Measurements from ENCODE around the gene DUSP3.
A peak's percentile ranks its signal among the peaks of the same experiment; 100 is the strongest.

The DUSP3 gene

DNA sequence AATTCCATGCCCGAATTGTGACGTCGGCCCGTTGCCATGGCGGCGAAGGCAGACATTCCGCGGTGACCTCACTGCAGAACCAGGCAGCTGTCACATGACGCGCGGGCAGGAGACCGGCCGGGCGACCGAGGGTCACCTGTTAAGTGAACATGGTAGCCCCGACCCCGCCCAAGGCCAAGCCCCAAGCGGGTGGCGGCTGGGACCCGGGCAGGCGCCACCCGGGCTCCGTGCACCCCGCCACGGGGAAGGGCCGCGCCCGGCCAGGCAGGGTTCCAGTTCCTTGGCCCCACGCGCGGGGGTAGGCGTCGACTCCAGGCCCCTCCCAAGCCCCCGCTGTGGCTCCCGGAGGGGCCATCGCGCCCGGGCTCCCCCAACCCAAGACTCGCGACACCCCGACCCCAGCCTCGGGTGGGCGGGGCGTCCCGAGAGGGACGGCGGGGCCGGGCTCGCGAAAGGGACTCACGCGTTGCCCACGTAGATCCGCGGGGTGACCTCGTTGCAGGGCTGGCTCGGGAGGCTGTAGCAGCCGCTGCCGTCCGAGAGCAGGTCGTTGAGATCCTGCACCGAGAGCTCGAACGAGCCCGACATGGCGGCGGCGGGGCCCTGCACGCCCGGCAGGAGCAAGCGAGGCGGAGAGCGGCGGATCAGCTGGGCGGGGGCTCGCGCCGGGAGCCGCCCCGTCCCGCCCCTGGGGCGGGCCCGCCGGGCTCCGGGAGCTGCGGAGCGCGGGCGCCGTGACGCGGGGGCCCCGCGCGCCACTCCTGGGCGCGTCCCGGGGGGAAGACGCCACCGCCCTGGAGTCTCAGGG lies at the start of gene DUSP3:
Gene DUSP3 (minus strand): TSS at position 641 of the 808 bp plus-strand sequence. CDS start 53 bp downstream, at position 588.
- Histone ChIP-seq H3K4me1 (ENCODE audit: control insufficient read depth, low read depth, low read length) (no peaks in the 10 kb centered on the region), H3K27ac (ENCODE audit: low read length) (peak within 1 kb of the TSS; percentile 66), H3K9ac (ENCODE audit: low read length) (peak within 1 kb of the TSS; percentile 81), H3K36me3 (ENCODE audit: control insufficient read depth, low read depth, low read length) (peaks cover 17% of the 10 kb centered on the region), H3K9me3 (ENCODE audit: control insufficient read depth, low read depth, low read length) (no peaks in the 10 kb centered on the region), H3K4me3 (ENCODE audit: low read length) (peak within 1 kb of the TSS; percentile 77), H3K27me3 (ENCODE audit: control insufficient read depth, insufficient read depth, low read length) (peaks cover 22% of the 10 kb centered on the region)

DNA sequence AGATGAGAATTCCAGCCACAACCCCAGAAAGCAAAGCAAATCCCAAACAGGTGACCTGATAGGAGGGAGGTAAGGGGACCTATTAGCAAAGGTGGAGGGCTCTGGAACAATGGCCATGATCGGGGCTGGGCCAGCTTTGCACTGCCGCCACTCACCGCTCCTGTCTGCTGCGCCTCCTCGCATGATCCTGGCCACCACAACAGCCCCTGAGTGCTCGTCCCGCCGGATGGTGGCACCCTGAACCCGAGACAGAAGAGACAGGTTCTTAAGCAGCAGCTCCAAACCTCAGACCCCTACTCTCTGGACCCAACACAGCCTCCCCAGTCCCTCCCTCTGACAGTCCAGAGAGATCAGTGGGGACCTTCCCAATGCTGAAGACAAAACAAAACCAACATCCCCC lies 48.8 kb upstream of the DUSP3 start:
- no peaks in the 10 kb centered on the region for H3K9me3 ChIP-seq (ENCODE audit: control insufficient read depth, low read depth, low read length)
- no peak overlapping the region for H3K9ac ChIP-seq (ENCODE audit: low read length)
- H3K4me3 ChIP-seq (ENCODE audit: low read length), result no peak overlapping the region
- H3K4me1 ChIP-seq (ENCODE audit: control insufficient read depth, low read depth, low read length), result peaks cover 6% of the 10 kb centered on the region
- no peak overlapping the region for H3K27ac ChIP-seq (ENCODE audit: low read length)
- H3K27me3 ChIP-seq (ENCODE audit: control insufficient read depth, insufficient read depth, low read length), result peaks cover 9% of the 10 kb centered on the region
- peaks cover 11% of the 10 kb centered on the region for H3K36me3 ChIP-seq (ENCODE audit: control insufficient read depth, low read depth, low read length)

DNA sequence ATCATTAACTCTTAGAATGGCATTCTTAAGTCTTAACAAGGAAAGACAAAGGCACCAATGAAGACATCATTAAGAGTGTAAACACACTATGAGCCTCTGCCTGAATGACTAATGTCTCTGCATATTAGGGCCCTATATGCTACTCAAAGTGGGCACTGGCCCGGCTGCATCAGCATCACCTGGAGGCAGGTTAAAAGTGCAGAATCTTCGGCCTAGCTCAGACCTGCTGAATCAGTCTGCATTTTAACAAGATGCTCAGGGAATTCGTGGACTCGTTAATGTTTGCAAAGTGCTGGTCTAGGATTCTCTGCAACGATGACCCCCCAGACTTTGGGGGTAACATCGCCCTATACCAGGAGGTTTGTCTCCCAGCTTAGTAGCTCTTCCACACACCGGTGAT lies 47.4 kb upstream of the DUSP3 start:
- no peak overlapping the region for H3K9ac ChIP-seq (ENCODE audit: low read length)
- H3K4me1 ChIP-seq (ENCODE audit: control insufficient read depth, low read depth, low read length), result no peaks in the 10 kb centered on the region
- H3K36me3 ChIP-seq (ENCODE audit: control insufficient read depth, low read depth, low read length), result peaks cover 9% of the 10 kb centered on the region
- H3K27me3 ChIP-seq (ENCODE audit: control insufficient read depth, insufficient read depth, low read length), result no peaks in the 10 kb centered on the region
- no peak overlapping the region for H3K4me3 ChIP-seq (ENCODE audit: low read length)
- no peaks in the 10 kb centered on the region for H3K9me3 ChIP-seq (ENCODE audit: control insufficient read depth, low read depth, low read length)
- no peak overlapping the region for H3K27ac ChIP-seq (ENCODE audit: low read length)

DNA sequence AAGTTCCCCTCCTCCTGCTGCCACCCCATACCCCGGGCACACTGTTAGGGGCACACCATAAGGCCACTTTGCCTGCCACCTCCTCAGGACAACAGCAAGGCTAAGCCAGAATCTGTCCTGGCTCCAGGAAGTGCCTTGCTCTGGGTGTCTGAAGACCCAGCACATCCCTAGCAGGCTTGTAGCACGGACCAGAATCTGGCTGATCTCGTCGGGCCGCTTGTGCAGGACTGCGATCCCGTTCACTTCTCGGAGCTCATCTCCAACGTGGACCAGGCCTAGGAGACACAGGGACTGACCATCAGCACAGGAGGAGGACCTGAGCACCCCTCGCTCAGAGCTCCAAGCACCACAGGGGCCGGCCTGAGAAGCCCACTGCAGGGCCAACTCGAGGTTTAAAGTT lies 46.8 kb upstream of the DUSP3 start:
- H3K36me3 ChIP-seq (ENCODE audit: control insufficient read depth, low read depth, low read length), result peaks cover 5% of the 10 kb centered on the region
- H3K4me1 ChIP-seq (ENCODE audit: control insufficient read depth, low read depth, low read length), result no peaks in the 10 kb centered on the region
- H3K9me3 ChIP-seq (ENCODE audit: control insufficient read depth, low read depth, low read length), result no peaks in the 10 kb centered on the region
- no peaks in the 10 kb centered on the region for H3K27me3 ChIP-seq (ENCODE audit: control insufficient read depth, insufficient read depth, low read length)
- no peak overlapping the region for H3K4me3 ChIP-seq (ENCODE audit: low read length)
- H3K9ac ChIP-seq (ENCODE audit: low read length), result no peak overlapping the region
- H3K27ac ChIP-seq (ENCODE audit: low read length), result no peak overlapping the region

DNA sequence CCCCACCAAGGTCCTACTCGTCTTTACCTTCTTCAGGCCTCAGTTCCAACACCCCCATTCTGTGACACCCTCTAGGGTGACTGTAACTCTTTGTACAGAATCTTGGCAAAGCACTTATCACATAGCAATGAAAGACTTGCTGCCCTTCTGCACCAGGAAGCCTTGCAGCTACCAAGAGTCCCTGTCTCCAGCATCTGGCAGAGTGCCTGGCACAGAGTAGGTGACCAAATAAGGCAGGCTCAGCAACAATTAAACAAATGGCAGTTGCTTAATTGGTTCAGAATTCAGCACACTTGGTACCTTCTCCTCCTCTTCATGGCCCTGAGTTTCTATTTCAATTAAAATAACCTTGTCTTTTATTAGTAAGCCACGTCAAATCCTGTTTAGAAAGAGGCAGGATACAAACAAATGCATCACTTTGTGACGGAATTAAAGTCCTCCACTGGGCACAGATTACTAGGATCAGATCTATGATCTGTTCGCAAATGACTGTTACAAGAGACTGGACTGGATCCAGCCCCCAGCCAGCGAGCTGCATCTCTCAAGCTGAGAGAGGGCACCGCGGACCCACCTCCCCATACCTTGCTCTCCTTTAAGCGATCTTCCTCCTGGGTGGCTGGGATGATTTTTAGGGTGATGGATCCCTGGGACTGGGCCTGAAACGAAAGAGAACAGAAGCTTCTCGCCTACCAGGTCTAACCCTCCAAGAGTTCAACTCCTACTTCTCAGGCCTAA lies 44.7 kb upstream of the DUSP3 start:
- peaks cover 2% of the 10 kb centered on the region for H3K36me3 ChIP-seq (ENCODE audit: control insufficient read depth, low read depth, low read length)
- no peaks in the 10 kb centered on the region for H3K4me1 ChIP-seq (ENCODE audit: control insufficient read depth, low read depth, low read length)
- no peak overlapping the region for H3K9ac ChIP-seq (ENCODE audit: low read length)
- H3K9me3 ChIP-seq (ENCODE audit: control insufficient read depth, low read depth, low read length), result no peaks in the 10 kb centered on the region
- no peaks in the 10 kb centered on the region for H3K27me3 ChIP-seq (ENCODE audit: control insufficient read depth, insufficient read depth, low read length)
- no peak overlapping the region for H3K4me3 ChIP-seq (ENCODE audit: low read length)
- no peak overlapping the region for H3K27ac ChIP-seq (ENCODE audit: low read length)

DNA sequence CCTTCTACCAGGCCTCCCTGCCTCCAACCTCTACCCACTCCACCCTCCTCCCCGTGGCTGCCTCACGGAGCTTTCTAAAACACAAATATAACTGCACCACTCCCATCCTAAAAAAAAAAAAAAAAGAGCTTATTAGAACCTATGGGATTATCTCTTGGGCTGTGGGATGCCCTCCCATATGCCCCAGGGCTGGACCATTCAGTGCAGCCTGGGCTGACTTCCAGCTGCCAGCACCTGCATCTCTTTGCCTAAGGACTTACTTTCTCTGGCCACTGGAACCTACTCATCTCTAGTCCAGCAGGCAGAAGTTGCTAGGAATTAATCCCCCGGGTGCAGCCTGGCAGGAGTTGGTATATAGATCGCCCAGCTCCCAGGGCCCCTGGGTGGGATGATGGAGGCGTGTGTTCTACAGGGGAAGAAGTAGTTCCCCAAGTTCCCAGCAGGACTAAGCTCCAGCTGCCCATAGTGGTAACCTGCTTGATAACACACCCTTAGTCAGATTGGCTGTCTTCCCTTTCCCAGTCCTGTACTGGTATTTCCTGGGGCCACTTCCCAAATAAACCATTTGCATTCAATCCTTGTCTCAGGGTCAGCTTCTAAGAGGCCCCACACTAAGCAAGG lies 43.9 kb upstream of the DUSP3 start:
- Histone ChIP-seq H3K36me3 (ENCODE audit: control insufficient read depth, low read depth, low read length) (peaks cover 2% of the 10 kb centered on the region), H3K4me1 (ENCODE audit: control insufficient read depth, low read depth, low read length) (no peaks in the 10 kb centered on the region), H3K27ac (ENCODE audit: low read length) (no peak overlapping the region), H3K9ac (ENCODE audit: low read length) (no peak overlapping the region), H3K9me3 (ENCODE audit: control insufficient read depth, low read depth, low read length) (no peaks in the 10 kb centered on the region), H3K4me3 (ENCODE audit: low read length) (no peak overlapping the region), H3K27me3 (ENCODE audit: control insufficient read depth, insufficient read depth, low read length) (no peaks in the 10 kb centered on the region)

DNA sequence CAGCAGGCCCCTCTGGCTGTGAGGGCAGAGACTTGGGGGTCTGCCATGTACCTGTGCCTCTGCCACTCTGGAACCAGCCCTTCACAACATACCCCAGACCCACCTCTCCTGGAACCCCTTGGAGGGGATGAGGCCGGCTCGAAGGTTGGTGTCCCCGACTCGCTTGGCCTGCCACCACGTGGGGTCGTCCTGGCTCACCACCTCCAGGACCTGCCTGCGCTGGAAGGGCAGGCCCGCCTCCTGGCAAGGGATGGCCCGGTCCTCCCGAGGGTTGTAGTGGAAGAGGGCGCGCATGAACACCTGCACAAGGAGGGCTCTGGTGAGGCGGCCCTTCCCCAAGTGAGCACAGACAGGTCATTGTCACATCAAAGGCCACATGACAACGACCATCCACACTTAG lies 42.0 kb upstream of the DUSP3 start:
- H3K36me3 ChIP-seq (ENCODE audit: control insufficient read depth, low read depth, low read length), result no peaks in the 10 kb centered on the region

DNA sequence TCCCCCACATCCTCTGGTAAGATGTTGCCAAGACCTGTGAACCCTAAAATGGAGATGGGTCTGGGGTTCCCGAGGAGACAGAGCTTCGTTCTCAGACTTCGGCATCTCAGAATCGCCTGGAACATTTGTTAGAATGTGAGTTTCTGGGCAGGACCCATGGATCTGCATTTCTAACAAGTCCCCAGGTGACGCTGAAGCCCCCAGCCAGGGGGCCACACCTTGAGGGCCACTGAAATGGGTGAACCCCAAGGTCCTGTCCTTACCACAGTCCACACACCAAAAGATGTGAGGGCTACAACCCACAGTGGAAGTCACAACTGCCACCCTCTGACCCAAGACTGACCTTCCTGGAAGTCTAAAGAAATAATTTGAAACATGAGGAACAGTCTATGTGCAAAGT lies 40.2 kb upstream of the DUSP3 start:
- no peaks in the 10 kb centered on the region for H3K4me1 ChIP-seq (ENCODE audit: control insufficient read depth, low read depth, low read length)
- no peak overlapping the region for H3K9ac ChIP-seq (ENCODE audit: low read length)
- no peaks in the 10 kb centered on the region for H3K9me3 ChIP-seq (ENCODE audit: control insufficient read depth, low read depth, low read length)
- H3K36me3 ChIP-seq (ENCODE audit: control insufficient read depth, low read depth, low read length), result no peaks in the 10 kb centered on the region
- no peak overlapping the region for H3K27ac ChIP-seq (ENCODE audit: low read length)
- no peak overlapping the region for H3K4me3 ChIP-seq (ENCODE audit: low read length)
- no peaks in the 10 kb centered on the region for H3K27me3 ChIP-seq (ENCODE audit: control insufficient read depth, insufficient read depth, low read length)

More for the DNA sequence above, 42.0 kb upstream of the DUSP3 start:
- no peaks in the 10 kb centered on the region for H3K27me3 ChIP-seq (ENCODE audit: control insufficient read depth, insufficient read depth, low read length)
- no peak overlapping the region for H3K27ac ChIP-seq (ENCODE audit: low read length)
- H3K9me3 ChIP-seq (ENCODE audit: control insufficient read depth, low read depth, low read length), result no peaks in the 10 kb centered on the region
- H3K4me3 ChIP-seq (ENCODE audit: low read length), result no peak overlapping the region
- H3K4me1 ChIP-seq (ENCODE audit: control insufficient read depth, low read depth, low read length), result no peaks in the 10 kb centered on the region
- H3K9ac ChIP-seq (ENCODE audit: low read length), result no peak overlapping the region

DNA sequence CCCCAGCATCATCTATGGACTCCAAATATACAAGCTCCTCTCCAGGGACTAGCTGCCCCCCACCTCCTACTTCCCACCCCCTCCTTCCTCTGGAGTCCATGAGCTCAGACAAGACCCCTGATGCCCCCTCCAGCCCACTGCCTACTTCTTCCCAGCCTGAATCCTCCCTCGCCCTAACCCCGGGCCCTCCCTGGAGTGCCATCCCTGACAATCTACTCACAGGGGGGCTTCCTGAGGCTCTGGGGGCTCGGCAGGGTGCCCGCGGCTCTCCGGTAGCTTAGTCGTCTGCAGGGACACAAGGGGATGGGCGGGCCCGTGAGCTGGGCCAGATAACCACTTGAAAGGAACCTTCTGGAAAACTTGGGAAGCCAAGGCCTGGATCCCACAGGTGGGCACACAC lies 39.0 kb upstream of the DUSP3 start:
- no peaks in the 10 kb centered on the region for H3K27me3 ChIP-seq (ENCODE audit: control insufficient read depth, insufficient read depth, low read length)
- H3K9me3 ChIP-seq (ENCODE audit: control insufficient read depth, low read depth, low read length), result no peaks in the 10 kb centered on the region
- no peak overlapping the region for H3K4me3 ChIP-seq (ENCODE audit: low read length)
- H3K4me1 ChIP-seq (ENCODE audit: control insufficient read depth, low read depth, low read length), result no peaks in the 10 kb centered on the region
- no peaks in the 10 kb centered on the region for H3K36me3 ChIP-seq (ENCODE audit: control insufficient read depth, low read depth, low read length)
- H3K9ac ChIP-seq (ENCODE audit: low read length), result no peak overlapping the region
- H3K27ac ChIP-seq (ENCODE audit: low read length), result no peak overlapping the region

DNA sequence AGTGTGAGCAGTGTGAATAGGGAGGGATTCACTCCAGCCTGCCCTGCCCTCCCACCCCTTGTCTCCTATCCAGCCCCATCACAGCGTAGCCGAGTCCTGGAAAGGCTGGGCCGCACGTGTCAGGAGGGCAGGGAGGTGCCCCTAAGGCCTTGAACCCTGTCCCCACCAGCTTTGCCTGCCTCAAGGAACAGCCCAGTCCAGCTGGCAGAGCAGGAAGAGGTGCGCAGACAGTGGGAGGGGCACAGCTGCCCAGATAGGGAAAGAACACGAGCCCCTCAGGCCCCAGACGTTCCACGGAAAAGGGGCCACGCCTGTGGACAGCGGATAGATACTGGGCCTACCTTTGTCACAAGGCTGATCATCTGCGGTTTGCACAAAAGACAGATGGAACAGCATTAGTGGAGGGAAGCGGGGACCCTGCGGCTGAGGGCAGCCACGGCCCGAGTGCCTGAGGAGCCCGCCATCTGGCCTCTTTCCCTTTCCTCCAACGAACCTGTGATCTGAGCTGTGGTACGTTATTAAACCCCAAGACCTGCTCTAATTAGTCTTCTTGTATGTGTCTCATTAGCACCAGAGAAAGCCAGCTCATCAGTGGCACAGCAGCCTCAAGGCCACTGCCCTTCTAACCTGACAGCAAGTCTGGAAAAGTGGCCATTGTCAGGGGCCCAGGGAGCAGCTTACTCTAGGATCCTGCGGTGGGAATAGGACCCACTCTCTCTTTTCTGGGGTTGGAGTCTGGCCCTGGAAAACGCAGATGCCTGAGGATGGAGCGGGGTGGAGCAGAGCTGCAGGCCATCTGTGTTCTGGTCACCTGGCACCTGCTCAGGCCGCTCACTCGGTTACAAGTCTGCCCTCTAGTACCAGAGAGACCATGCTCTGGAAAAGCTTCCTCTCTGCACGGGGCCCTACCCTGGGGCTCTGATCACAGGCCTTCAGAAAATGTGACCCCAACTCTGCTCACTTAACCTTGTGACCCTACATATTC lies 37.9 kb upstream of the DUSP3 start:
- H3K27me3 ChIP-seq (ENCODE audit: control insufficient read depth, insufficient read depth, low read length), result no peaks in the 10 kb centered on the region
- no peak overlapping the region for H3K4me3 ChIP-seq (ENCODE audit: low read length)
- H3K4me1 ChIP-seq (ENCODE audit: control insufficient read depth, low read depth, low read length), result no peaks in the 10 kb centered on the region
- H3K27ac ChIP-seq (ENCODE audit: low read length), result no peak overlapping the region
- no peaks in the 10 kb centered on the region for H3K9me3 ChIP-seq (ENCODE audit: control insufficient read depth, low read depth, low read length)
- no peaks in the 10 kb centered on the region for H3K36me3 ChIP-seq (ENCODE audit: control insufficient read depth, low read depth, low read length)
- no peak overlapping the region for H3K9ac ChIP-seq (ENCODE audit: low read length)

DNA sequence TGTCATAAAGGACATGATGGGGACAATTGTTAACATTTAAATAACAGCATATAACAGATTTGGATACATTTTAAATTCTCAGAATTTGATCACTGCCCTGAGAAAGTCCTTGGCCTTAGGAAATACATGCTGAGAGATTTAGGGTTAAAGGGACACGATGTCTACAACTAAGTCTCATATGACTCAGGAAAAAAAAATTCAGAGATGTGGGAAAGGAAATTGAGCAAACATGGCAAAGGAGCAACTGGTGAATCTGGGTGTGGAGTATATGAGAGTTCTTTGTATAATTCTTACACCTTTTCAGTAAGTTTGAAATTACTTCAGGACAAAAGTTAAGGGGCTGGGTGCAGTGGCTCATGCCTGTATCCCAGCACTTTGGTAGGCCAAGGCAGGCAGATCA lies 35.9 kb upstream of the DUSP3 start:
- Histone ChIP-seq H3K27ac (ENCODE audit: low read length) (no peak overlapping the region), H3K27me3 (ENCODE audit: control insufficient read depth, insufficient read depth, low read length) (no peaks in the 10 kb centered on the region), H3K36me3 (ENCODE audit: control insufficient read depth, low read depth, low read length) (no peaks in the 10 kb centered on the region), H3K9me3 (ENCODE audit: control insufficient read depth, low read depth, low read length) (no peaks in the 10 kb centered on the region), H3K4me1 (ENCODE audit: control insufficient read depth, low read depth, low read length) (peaks cover 8% of the 10 kb centered on the region), H3K4me3 (ENCODE audit: low read length) (no peak overlapping the region), H3K9ac (ENCODE audit: low read length) (no peak overlapping the region)

All from iPS-18a (cell line).